Activated CD8-positive, alpha-beta T cell treated with anti-CD3 and anti-CD28 coated beads, Interleukin-2, amount 10 ng/mL, durations not matched to agents 7 days and 5 days (primary cell): ENCODE data around the gene PTPMT1. TPM values are rescaled to one million over a fixed set of nuclear protein-coding genes. Genes with fewer than 3 reads are reported as not detected.

Source experiments
- ATAC-seq: fragments of 150-1000 bp; cut with Tn5 transposase; one replicate; pipeline ENCODE4 v1.10.0; 2021; ENCODE audit warnings: moderate library complexity
- CTCF ChIA-PET: fragments of 350-600 bp; sonication (Branson Sonifier 250); formaldehyde crosslinking; loops from one replicate; lab custom pipeline; 2021; ENCODE audit warnings: antibody characterized with exemption; lab: Charles Lee
- POLR2A ChIA-PET: fragments of 350-600 bp; sonication (Branson Sonifier 250); formaldehyde crosslinking; loops from one replicate; lab custom pipeline; 2021; ENCODE audit warnings: antibody characterized with exemption; lab: Charles Lee
- DNase-seq: peaks from one replicate; pipeline ENCODE4 v3.0.0-alpha.2; 2020
- H3K27ac Mint-ChIP-seq: one replicate; pipeline ENCODE4 v1.8.0; 2021; ENCODE audit warnings: mild to moderate bottlenecking, mixed read lengths
- H3K27me3 Mint-ChIP-seq: one replicate; pipeline ENCODE4 v1.8.0; 2021; ENCODE audit warnings: low read depth, mixed read lengths
- H3K36me3 Mint-ChIP-seq: one replicate; pipeline ENCODE4 v1.8.0; 2021; ENCODE audit warnings: low read depth, mixed read lengths
- H3K4me1 Mint-ChIP-seq: one replicate; pipeline ENCODE4 v1.8.0; 2021; ENCODE audit warnings: low read depth, mixed read lengths
- H3K4me3 Mint-ChIP-seq: one replicate; pipeline ENCODE4 v1.8.0; 2021; ENCODE audit warnings: mild to moderate bottlenecking, mixed read lengths
- H3K9me3 Mint-ChIP-seq: one replicate; pipeline ENCODE4 v1.8.0; 2022; ENCODE audit warnings: mixed read lengths; ENCODE audit not compliant: insufficient read depth
- total RNA-seq, 2 experiments: library from RNA; stranded (reverse); gene quantifications; one replicate each; pipeline ENCODE4 v1.2.3, GENCODE V29; 2021

Gene PTPMT1
- total RNA-seq, 2 experiments from 2014 or later = 44.5 to 44.7 TPM

- DNase-seq (no peak), ATAC-seq (no peak)
- H3K4me1 Mint-ChIP-seq = peaks cover 24% of the 10 kb centered on the region
- peak overlapping the region; percentile 81 for H3K4me3 Mint-ChIP-seq
- peak overlapping the region; percentile 86 for H3K27ac Mint-ChIP-seq
- H3K27me3 Mint-ChIP-seq = no peaks in the 10 kb centered on the region
- H3K9me3 Mint-ChIP-seq = no peaks in the 10 kb centered on the region
- CTCF ChIA-PET = interaction anchor here (0.7 to 1.6 kb wide), 7 partner anchors 10 to 288 kb away, joined by 3 to 6 read pairs (median 4); partner anchors contain the start of gene CELF1
- H3K36me3 Mint-ChIP-seq = peaks cover 10% of the 10 kb centered on the region
- POLR2A ChIA-PET = interaction anchor here (1.0 to 4.3 kb wide), 8 partner anchors 9 to 75 kb away, joined by 3 to 33 read pairs (median 4); partner anchors contain the start of genes CELF1, KBTBD4 and NDUFS3
These were observed 463 bp upstream of the PTPMT1 start for GRCh38 chr11:47564933-47565339.

- DNase-seq (no peak), ATAC-seq (no peak)
- Mint-ChIP-seq H3K27ac (peak overlapping the region; percentile 83), H3K9me3 (no peaks in the 10 kb centered on the region), H3K4me1 (peaks cover 24% of the 10 kb centered on the region), H3K27me3 (no peaks in the 10 kb centered on the region), H3K36me3 (peaks cover 18% of the 10 kb centered on the region), H3K4me3 (peak overlapping the region; percentile 81)
- ChIA-PET POLR2A (interaction anchor here (0.6 to 4.3 kb wide), 6 partner anchors 11 to 765 kb away, joined by 3 to 33 read pairs (median 4); partner anchors contain the start of genes CELF1, DDB2, KBTBD4 and NDUFS3), CTCF (interaction anchor here (1.3 to 1.9 kb wide), 3 partner anchors 13 to 51 kb away, joined by 3 to 6 read pairs (median 4); partner anchors contain the start of gene CELF1)
These were observed 825 bp downstream of the PTPMT1 start for GRCh38 chr11:47566149-47566698.

- DNase-seq (no peak), ATAC-seq (no peak)
- peaks cover 48% of the 10 kb centered on the region for H3K36me3 Mint-ChIP-seq
- ChIA-PET POLR2A (no interaction called here), CTCF (interaction anchor here (0.9 kb wide), 1 partner anchor 17 kb away, joined by 3 read pairs; the partner anchor contains the start of gene CELF1)
- H3K4me3 Mint-ChIP-seq = no peak overlapping the region
- no peaks in the 10 kb centered on the region for H3K27me3 Mint-ChIP-seq
- H3K9me3 Mint-ChIP-seq = no peaks in the 10 kb centered on the region
- H3K4me1 Mint-ChIP-seq = peaks cover 15% of the 10 kb centered on the region
- H3K27ac Mint-ChIP-seq = no peak overlapping the region
These were observed 4.2 kb downstream of the PTPMT1 start for GRCh38 chr11:47569646-47570045.

DNA sequence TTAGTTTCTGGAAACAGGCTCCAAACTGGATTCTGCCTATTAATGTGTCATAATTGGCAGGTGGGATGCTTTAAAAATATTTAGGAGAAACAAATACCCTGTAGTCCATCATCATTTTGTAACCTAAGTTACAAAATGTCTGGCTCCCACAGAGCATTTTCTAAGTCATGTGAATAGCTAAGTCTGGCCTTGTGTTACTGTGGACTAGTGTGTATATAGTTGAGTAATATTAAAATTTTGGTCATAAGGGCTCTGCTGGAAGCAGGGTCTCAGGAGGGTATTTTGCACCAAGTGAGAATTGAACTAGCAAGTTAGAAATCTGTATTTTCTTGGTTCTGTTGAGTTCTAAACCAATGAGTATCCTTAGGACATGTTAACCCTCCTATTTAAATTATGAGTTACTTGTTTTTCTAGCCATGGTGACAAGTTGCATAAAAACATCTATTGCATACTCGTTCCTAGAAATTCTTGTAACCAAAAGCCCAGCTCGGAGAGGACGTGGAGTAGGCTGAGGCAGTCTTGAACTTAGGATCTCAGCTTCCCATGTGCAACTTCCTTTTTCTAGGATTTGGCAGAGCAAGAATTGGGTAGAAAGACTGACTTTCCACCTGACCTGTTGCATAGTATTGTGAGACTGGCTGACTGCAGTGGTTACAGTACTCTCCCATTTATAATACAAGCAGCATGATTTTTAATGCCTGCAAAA, 5.4 kb downstream of the PTPMT1 start:
- ChIA-PET POLR2A (no interaction called here), CTCF (interaction anchor here (0.9 to 1.0 kb wide), 2 partner anchors 18 kb away, joined by 3 read pairs; partner anchors contain the start of gene CELF1)
- Mint-ChIP-seq H3K27me3 (no peaks in the 10 kb centered on the region), H3K4me3 (no peak overlapping the region), H3K4me1 (peaks cover 12% of the 10 kb centered on the region), H3K9me3 (no peaks in the 10 kb centered on the region), H3K36me3 (peaks cover 56% of the 10 kb centered on the region), H3K27ac (no peak overlapping the region)
- ATAC-seq (no peak), DNase-seq (no peak)

DNA sequence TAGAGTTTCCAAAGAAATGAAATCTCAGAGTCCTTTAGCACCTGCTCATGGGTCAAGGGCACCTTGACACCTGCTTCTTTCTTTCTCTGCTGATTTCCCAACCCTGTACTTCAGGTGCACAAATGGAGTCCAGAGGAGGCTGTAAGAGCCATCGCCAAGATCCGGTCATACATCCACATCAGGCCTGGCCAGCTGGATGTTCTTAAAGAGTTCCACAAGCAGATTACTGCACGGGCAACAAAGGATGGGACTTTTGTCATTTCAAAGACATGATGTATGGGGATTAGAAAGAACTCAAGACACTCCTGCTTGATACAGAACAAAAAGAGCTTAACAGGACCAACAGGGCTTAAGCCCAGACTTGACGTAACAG, 5.9 kb downstream of the PTPMT1 start:
- no peak for DNase-seq
- ChIA-PET POLR2A (no interaction called here), CTCF (interaction anchor here (1.0 kb wide), 1 partner anchor 18 kb away, joined by 3 read pairs; the partner anchor contains the start of gene CELF1)
- Mint-ChIP-seq H3K27me3 (no peaks in the 10 kb centered on the region), H3K9me3 (no peaks in the 10 kb centered on the region), H3K27ac (no peak overlapping the region), H3K36me3 (peaks cover 59% of the 10 kb centered on the region), H3K4me3 (no peak overlapping the region), H3K4me1 (peaks cover 8% of the 10 kb centered on the region)
- no peak for ATAC-seq

DNA sequence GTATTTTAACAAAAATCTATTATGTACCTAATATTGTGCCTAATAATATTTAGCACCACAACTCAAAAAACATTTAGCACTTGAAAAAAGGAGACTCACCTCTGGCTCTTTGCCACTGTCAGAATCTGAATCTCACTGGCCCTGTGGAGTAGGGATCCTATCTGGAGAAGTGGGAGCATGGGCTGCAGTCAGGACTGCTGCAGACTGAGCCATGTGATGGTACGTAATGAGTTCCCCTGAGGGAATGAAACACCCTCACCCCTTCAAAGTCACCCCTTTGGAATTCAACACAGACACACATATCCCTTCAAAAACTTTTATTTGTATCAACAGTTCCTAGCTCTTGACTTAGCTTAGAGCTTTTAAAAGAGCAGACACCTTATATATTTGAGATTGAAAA, 6.5 kb downstream of the PTPMT1 start:
- no peak overlapping the region for H3K4me3 Mint-ChIP-seq
- no peaks in the 10 kb centered on the region for H3K9me3 Mint-ChIP-seq
- no peaks in the 10 kb centered on the region for H3K27me3 Mint-ChIP-seq
- ChIA-PET POLR2A (no interaction called here), CTCF (interaction anchor here (1.0 kb wide), 1 partner anchor 19 kb away, joined by 3 read pairs; the partner anchor contains the start of gene CELF1)
- H3K27ac Mint-ChIP-seq = no peak overlapping the region
- no peak for ATAC-seq
- H3K36me3 Mint-ChIP-seq = peaks cover 64% of the 10 kb centered on the region
- no peak for DNase-seq
- H3K4me1 Mint-ChIP-seq = peaks cover 5% of the 10 kb centered on the region

DNA sequence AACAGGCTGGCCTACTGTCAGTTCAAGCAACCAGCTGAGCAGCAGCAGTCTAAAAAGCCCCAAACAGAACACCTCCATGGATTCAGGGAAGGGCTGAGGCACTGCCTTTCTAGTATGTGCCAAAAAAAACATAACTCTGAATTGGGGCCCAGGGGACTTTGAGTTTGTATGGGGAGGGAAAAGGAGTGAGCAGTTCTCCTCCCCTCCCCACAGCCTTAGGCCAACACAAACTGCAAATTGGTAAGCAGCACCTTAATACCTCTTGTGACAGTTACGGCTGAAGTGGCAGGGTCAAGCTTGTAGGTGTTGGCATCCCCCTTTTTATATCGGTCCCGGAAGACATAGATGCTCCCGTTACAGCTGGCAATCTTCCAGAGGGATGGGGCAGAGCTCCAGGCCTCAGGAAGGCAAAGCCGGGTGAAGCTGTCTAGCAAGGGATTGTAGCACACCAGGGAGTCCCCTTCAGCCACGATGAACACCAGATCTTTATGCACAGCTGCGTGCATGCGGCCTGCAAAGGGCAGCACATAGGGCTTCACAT, 7.4 kb downstream of the PTPMT1 start:
- Mint-ChIP-seq H3K36me3 (peaks cover 70% of the 10 kb centered on the region), H3K9me3 (no peaks in the 10 kb centered on the region), H3K4me1 (peaks cover 13% of the 10 kb centered on the region), H3K27me3 (no peaks in the 10 kb centered on the region), H3K27ac (no peak overlapping the region), H3K4me3 (no peak overlapping the region)
- DNase-seq = no peak
- ChIA-PET CTCF (no interaction called here), POLR2A (interaction anchor here (1.4 kb wide), 1 partner anchor 8 kb away, joined by 6 read pairs; the partner anchor contains the start of gene PTPMT1)
- no peak for ATAC-seq

- Mint-ChIP-seq H3K4me3 (no peak overlapping the region), H3K27me3 (no peaks in the 10 kb centered on the region), H3K4me1 (peaks cover 18% of the 10 kb centered on the region), H3K36me3 (peaks cover 71% of the 10 kb centered on the region), H3K9me3 (no peaks in the 10 kb centered on the region), H3K27ac (no peak overlapping the region)
- POLR2A ChIA-PET = interaction anchor here (1.1 to 1.4 kb wide), 2 partner anchors 8 to 45 kb away, joined by 3 to 6 read pairs; partner anchors contain the start of gene PTPMT1
- CTCF ChIA-PET = interaction anchor here (1.7 kb wide), 1 partner anchor 19 kb away, joined by 6 read pairs; no protein-coding TSS in a partner anchor
- no peak for ATAC-seq
- no peak for DNase-seq
These were observed 7.9 kb downstream of the PTPMT1 start for GRCh38 chr11:47573321-47573720.

GRCh38 chr11:47577460-47578041, 12.2 kb downstream of the PTPMT1 start:
- no peaks in the 10 kb centered on the region for H3K9me3 Mint-ChIP-seq
- DNase-seq (no peak), ATAC-seq (no peak)
- H3K4me3 Mint-ChIP-seq = peak overlapping the region; percentile 100
- peaks cover 33% of the 10 kb centered on the region for H3K4me1 Mint-ChIP-seq
- peak overlapping the region; percentile 63 for H3K27ac Mint-ChIP-seq
- no peaks in the 10 kb centered on the region for H3K27me3 Mint-ChIP-seq
- CTCF ChIA-PET = interaction anchor here (0.8 to 1.9 kb wide), 3 partner anchors 14 to 275 kb away, joined by 3 to 6 read pairs (median 3); no protein-coding TSS in a partner anchor
- H3K36me3 Mint-ChIP-seq = peaks cover 68% of the 10 kb centered on the region
- POLR2A ChIA-PET = interaction anchor here (0.9 to 1.9 kb wide), 5 partner anchors 13 to 984 kb away, joined by 3 to 5 read pairs (median 5); partner anchors contain the start of genes AMBRA1 and PTPMT1

- DNase-seq (peak; percentile 91), ATAC-seq (peak; percentile 95)
- Mint-ChIP-seq H3K36me3 (peaks cover 63% of the 10 kb centered on the region), H3K9me3 (no peaks in the 10 kb centered on the region), H3K4me1 (peaks cover 33% of the 10 kb centered on the region), H3K27me3 (no peaks in the 10 kb centered on the region), H3K4me3 (peak within 1 kb of the TSS; percentile 100), H3K27ac (peak within 1 kb of the TSS; percentile 95)
- POLR2A ChIA-PET = interaction anchor here (0.5 to 2.9 kb wide), 14 partner anchors 10 to 197 kb away, joined by 3 to 26 read pairs (median 4); partner anchors contain the start of genes AGBL2, C1QTNF4, CELF1 and PSMC3
- CTCF ChIA-PET = interaction anchor here (1.0 to 2.6 kb wide), 3 partner anchors 26 to 274 kb away, joined by 3 to 15 read pairs (median 6); partner anchors contain the start of gene CELF1
These were observed 13.4 kb downstream of the PTPMT1 start, which contains the start of the genes KBTBD4 and NDUFS3 for GRCh38 chr11:47578524-47579494. TSS of gene KBTBD4 (minus strand) at chr11:47578970. CDS start at chr11:47578951, 19 bp downstream. TSS of gene NDUFS3 (plus strand) at chr11:47579074. CDS start at chr11:47579092, 18 bp downstream.
